ENCODE data around the gene BNC2.

The BNC2 gene

DNA sequence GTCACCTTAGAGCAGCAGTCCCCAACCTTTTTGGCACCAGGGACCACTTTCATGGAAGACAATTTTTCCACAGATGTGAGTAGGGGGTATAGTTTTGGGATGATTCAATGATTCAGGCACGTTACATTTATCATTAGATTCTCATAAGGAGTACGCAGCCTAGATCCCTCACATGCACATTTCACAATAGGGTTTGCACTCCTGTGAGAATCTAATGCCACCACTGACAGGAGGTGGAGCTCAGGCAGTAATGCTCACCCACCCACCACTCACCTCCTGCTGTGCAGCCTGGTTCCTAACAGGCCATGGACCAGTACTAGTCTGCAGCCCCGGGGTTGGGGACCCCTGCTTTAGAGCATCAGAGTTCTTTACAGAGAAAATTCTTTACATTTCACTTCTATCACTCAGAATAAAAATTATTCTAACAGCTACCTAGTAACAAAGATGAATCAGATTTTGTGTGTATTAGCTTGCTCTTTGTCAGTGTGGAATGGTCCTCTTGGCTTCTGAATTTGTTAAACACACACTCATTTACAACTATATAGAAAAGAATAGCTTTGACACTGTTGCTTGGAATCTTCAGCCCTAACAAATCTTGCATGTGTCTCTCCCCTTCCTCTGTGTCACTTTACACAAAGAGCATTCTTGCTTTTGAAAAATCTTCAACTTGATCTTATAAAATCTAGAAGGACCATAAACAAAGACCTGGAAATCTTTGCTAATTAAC lies 438.6 kb downstream of the BNC2 start:
- peaks cover 20% of the 10 kb centered on the region for H3K4me1 ChIP-seq (ENCODE audit: control insufficient read depth, low read depth, low read length)
- H3K27ac ChIP-seq (ENCODE audit: low read length) = no peak overlapping the region
- H3K9me3 ChIP-seq (ENCODE audit: control insufficient read depth, low read depth, low read length) = no peaks in the 10 kb centered on the region
- no peak overlapping the region for H3K4me3 ChIP-seq (ENCODE audit: low read length)
- no peak overlapping the region for H3K9ac ChIP-seq (ENCODE audit: low read length)
- H3K27me3 ChIP-seq (ENCODE audit: control insufficient read depth, insufficient read depth, low read length) = no peaks in the 10 kb centered on the region
- H3K36me3 ChIP-seq (ENCODE audit: control insufficient read depth, low read depth, low read length) = peaks cover 4% of the 10 kb centered on the region

DNA sequence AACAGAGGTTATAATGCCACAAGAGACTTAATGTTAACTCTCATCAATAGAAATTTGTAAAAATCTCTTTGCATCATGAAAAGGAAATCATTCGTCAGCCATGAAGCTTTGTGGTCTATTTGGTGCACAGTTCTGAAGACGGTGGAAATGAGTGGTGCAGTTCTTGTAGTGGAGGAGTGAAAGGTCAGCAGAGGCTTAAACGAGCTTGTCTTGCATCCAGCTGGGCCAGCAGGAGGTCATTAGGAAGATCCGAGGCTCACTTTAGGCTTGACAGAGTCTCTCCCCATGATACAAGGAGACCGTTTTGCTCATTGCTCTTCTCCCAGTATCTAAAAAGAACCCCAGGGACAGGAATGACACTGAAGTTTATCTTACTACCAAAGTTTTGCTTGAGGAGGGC lies 440.8 kb downstream of the BNC2 start:
- no peaks in the 10 kb centered on the region for H3K9me3 ChIP-seq (ENCODE audit: control insufficient read depth, low read depth, low read length)

DNA sequence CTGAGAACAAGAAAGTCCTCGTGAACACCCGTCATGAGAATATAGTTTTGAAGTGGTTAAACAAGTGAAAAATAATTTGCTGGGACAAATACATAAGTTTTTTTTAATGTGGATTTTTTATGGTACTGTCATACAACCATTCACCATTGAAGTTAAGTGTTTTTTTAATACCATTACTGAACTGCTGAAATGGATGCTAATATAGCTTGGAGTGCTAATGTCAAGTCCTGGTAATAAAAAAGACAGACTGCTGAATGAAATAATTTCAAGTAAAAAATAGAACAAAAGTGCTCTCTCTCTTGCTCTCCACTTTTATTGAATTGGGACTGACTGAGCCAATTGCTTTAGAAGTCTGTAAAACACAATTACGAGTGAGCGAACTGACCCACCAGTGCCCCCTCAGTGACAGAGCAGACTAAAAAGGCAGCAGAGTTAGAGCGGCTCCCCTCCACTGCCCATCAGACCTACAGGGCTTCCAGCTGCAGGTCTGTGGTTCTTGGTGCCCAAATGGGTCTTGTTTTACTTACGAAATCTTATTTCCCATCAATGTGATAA lies 442.5 kb downstream of the BNC2 start:
- Histone ChIP-seq H3K27me3 (ENCODE audit: control insufficient read depth, insufficient read depth, low read length) (no peaks in the 10 kb centered on the region), H3K9ac (ENCODE audit: low read length) (no peak overlapping the region), H3K4me1 (ENCODE audit: control insufficient read depth, low read depth, low read length) (peaks cover 16% of the 10 kb centered on the region), H3K36me3 (ENCODE audit: control insufficient read depth, low read depth, low read length) (no peaks in the 10 kb centered on the region), H3K27ac (ENCODE audit: low read length) (no peak overlapping the region), H3K9me3 (ENCODE audit: control insufficient read depth, low read depth, low read length) (no peaks in the 10 kb centered on the region), H3K4me3 (ENCODE audit: low read length) (no peak overlapping the region)

More for the DNA sequence above, 440.8 kb downstream of the BNC2 start:
- peaks cover 20% of the 10 kb centered on the region for H3K4me1 ChIP-seq (ENCODE audit: control insufficient read depth, low read depth, low read length)
- no peak overlapping the region for H3K27ac ChIP-seq (ENCODE audit: low read length)
- H3K27me3 ChIP-seq (ENCODE audit: control insufficient read depth, insufficient read depth, low read length) = no peaks in the 10 kb centered on the region
- no peak overlapping the region for H3K9ac ChIP-seq (ENCODE audit: low read length)
- H3K4me3 ChIP-seq (ENCODE audit: low read length) = no peak overlapping the region
- H3K36me3 ChIP-seq (ENCODE audit: control insufficient read depth, low read depth, low read length) = no peaks in the 10 kb centered on the region

GRCh38 chr9:16426716-16427115 lies 443.8 kb downstream of the BNC2 start:
- H3K4me1 ChIP-seq (ENCODE audit: control insufficient read depth, low read depth, low read length) = peaks cover 12% of the 10 kb centered on the region
- no peaks in the 10 kb centered on the region for H3K27me3 ChIP-seq (ENCODE audit: control insufficient read depth, insufficient read depth, low read length)
- H3K9ac ChIP-seq (ENCODE audit: low read length) = no peak overlapping the region

GRCh38 chr9:16425562-16426231 lies 444.8 kb downstream of the BNC2 start:
- Histone ChIP-seq H3K36me3 (ENCODE audit: control insufficient read depth, low read depth, low read length) (no peaks in the 10 kb centered on the region), H3K4me1 (ENCODE audit: control insufficient read depth, low read depth, low read length) (peaks cover 22% of the 10 kb centered on the region), H3K9ac (ENCODE audit: low read length) (no peak overlapping the region), H3K27ac (ENCODE audit: low read length) (no peak overlapping the region), H3K4me3 (ENCODE audit: low read length) (no peak overlapping the region), H3K9me3 (ENCODE audit: control insufficient read depth, low read depth, low read length) (no peaks in the 10 kb centered on the region), H3K27me3 (ENCODE audit: control insufficient read depth, insufficient read depth, low read length) (no peaks in the 10 kb centered on the region)

More at GRCh38 chr9:16426716-16427115, 443.8 kb downstream of the BNC2 start:
- Histone ChIP-seq H3K9me3 (ENCODE audit: control insufficient read depth, low read depth, low read length) (no peaks in the 10 kb centered on the region), H3K36me3 (ENCODE audit: control insufficient read depth, low read depth, low read length) (no peaks in the 10 kb centered on the region), H3K4me3 (ENCODE audit: low read length) (no peak overlapping the region), H3K27ac (ENCODE audit: low read length) (no peak overlapping the region)

- Histone ChIP-seq H3K9me3 (ENCODE audit: control insufficient read depth, low read depth, low read length) (no peaks in the 10 kb centered on the region), H3K4me1 (ENCODE audit: control insufficient read depth, low read depth, low read length) (peaks cover 15% of the 10 kb centered on the region), H3K9ac (ENCODE audit: low read length) (no peak overlapping the region), H3K36me3 (ENCODE audit: control insufficient read depth, low read depth, low read length) (peaks cover 4% of the 10 kb centered on the region), H3K27me3 (ENCODE audit: control insufficient read depth, insufficient read depth, low read length) (no peaks in the 10 kb centered on the region), H3K4me3 (ENCODE audit: low read length) (no peak overlapping the region), H3K27ac (ENCODE audit: low read length) (no peak overlapping the region)
Measured at GRCh38 chr9:16422114-16422513, 448.4 kb downstream of the BNC2 start.

DNA sequence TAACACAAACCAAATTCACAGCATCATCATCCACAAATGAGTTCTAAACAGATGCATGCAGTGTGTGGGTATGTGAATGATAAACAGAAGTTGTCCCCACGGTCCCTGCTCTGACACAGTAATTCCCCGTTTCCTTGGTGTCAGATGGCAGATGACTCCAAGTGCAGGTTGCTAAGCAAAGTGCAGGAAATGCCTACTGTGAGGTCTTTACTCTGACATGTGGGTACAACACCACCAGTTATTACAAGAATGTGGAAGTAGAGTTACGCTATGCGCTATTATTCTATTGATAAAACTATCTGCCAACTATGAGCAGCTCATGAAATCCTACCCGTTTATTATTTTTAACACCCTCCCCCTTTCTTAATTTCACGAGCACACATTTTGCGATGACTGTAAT lies 448.9 kb downstream of the BNC2 start:
- no peak overlapping the region for H3K4me3 ChIP-seq (ENCODE audit: low read length)
- H3K4me1 ChIP-seq (ENCODE audit: control insufficient read depth, low read depth, low read length) = peaks cover 15% of the 10 kb centered on the region
- no peak overlapping the region for H3K9ac ChIP-seq (ENCODE audit: low read length)
- peaks cover 4% of the 10 kb centered on the region for H3K36me3 ChIP-seq (ENCODE audit: control insufficient read depth, low read depth, low read length)
- H3K9me3 ChIP-seq (ENCODE audit: control insufficient read depth, low read depth, low read length) = no peaks in the 10 kb centered on the region
- no peak overlapping the region for H3K27ac ChIP-seq (ENCODE audit: low read length)
- no peaks in the 10 kb centered on the region for H3K27me3 ChIP-seq (ENCODE audit: control insufficient read depth, insufficient read depth, low read length)

DNA sequence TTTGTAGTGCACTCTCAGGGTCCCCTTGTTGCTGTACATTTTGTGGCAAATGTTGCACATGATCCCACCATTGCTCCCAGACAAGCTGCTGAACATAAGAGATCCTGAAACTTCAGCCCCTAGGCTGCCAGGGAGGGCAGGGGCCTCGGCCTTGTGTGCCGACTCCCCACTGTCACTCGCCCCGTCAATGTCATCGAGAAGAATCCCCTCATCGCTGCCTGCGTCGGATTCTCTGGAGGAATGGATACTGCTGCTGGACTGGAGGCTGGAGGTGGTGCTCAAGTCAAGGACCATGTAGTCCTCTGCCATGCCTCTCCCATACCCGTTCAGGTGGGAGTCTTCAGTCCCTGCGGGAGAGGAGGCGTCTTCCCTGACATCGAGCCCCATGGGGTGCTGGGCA lies 451.3 kb downstream of the BNC2 start:
- H3K9ac ChIP-seq (ENCODE audit: low read length) = no peak overlapping the region
- peaks cover 19% of the 10 kb centered on the region for H3K4me1 ChIP-seq (ENCODE audit: control insufficient read depth, low read depth, low read length)
- no peak overlapping the region for H3K4me3 ChIP-seq (ENCODE audit: low read length)
- no peaks in the 10 kb centered on the region for H3K9me3 ChIP-seq (ENCODE audit: control insufficient read depth, low read depth, low read length)
- H3K27me3 ChIP-seq (ENCODE audit: control insufficient read depth, insufficient read depth, low read length) = no peaks in the 10 kb centered on the region
- no peak overlapping the region for H3K27ac ChIP-seq (ENCODE audit: low read length)
- peaks cover 4% of the 10 kb centered on the region for H3K36me3 ChIP-seq (ENCODE audit: control insufficient read depth, low read depth, low read length)

GRCh38 chr9:16418721-16419120 lies 451.7 kb downstream of the BNC2 start:
- Histone ChIP-seq H3K27ac (ENCODE audit: low read length) (no peak overlapping the region), H3K27me3 (ENCODE audit: control insufficient read depth, insufficient read depth, low read length) (no peaks in the 10 kb centered on the region), H3K4me3 (ENCODE audit: low read length) (no peak overlapping the region), H3K9ac (ENCODE audit: low read length) (no peak overlapping the region), H3K36me3 (ENCODE audit: control insufficient read depth, low read depth, low read length) (peaks cover 4% of the 10 kb centered on the region), H3K9me3 (ENCODE audit: control insufficient read depth, low read depth, low read length) (no peaks in the 10 kb centered on the region), H3K4me1 (ENCODE audit: control insufficient read depth, low read depth, low read length) (peaks cover 19% of the 10 kb centered on the region)

DNA sequence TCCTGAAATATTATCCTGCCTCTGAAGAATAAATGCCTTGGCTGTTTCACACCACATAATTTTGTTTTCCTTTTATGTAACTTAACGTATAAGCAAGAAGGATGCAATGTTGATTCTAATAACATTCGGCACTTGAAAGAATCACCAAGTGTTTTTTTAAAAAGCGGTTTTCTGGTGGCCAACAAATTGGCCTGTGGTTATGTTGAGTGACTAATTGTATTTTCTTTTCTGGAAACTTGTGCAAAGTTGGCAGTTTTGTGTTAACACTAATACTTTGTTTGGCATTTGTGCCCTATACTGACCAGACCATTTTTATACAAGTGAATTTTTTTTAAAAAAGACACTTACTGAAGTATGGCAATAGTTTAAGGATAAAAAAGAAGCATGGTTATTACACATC lies 452.7 kb downstream of the BNC2 start:
- Histone ChIP-seq H3K27ac (ENCODE audit: low read length) (no peak overlapping the region), H3K36me3 (ENCODE audit: control insufficient read depth, low read depth, low read length) (peaks cover 4% of the 10 kb centered on the region), H3K27me3 (ENCODE audit: control insufficient read depth, insufficient read depth, low read length) (no peaks in the 10 kb centered on the region), H3K9me3 (ENCODE audit: control insufficient read depth, low read depth, low read length) (no peaks in the 10 kb centered on the region), H3K4me3 (ENCODE audit: low read length) (no peak overlapping the region), H3K4me1 (ENCODE audit: control insufficient read depth, low read depth, low read length) (peaks cover 19% of the 10 kb centered on the region), H3K9ac (ENCODE audit: low read length) (no peak overlapping the region)

DNA sequence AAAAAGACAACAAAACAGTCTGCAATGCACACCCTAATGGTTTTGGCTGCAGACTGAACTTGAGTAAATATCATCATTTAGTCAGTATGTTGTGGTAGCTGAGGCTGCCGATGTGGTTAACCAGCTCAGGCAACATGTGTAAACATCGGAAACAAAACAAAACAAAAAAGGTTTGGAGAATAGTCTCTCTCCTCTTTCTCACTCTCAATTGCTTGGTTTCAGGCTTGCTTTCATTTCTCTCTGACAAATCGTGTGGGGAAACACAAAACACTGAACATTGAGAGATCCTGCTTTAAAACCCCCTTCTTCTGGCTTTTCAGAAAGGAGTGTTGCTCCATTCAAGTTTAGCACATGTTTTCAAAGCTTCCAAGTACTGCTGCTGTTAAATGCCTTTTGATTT lies 453.3 kb downstream of the BNC2 start:
- H3K9me3 ChIP-seq (ENCODE audit: control insufficient read depth, low read depth, low read length) = no peaks in the 10 kb centered on the region
- no peak overlapping the region for H3K9ac ChIP-seq (ENCODE audit: low read length)
- H3K36me3 ChIP-seq (ENCODE audit: control insufficient read depth, low read depth, low read length) = peaks cover 4% of the 10 kb centered on the region
- peaks cover 19% of the 10 kb centered on the region for H3K4me1 ChIP-seq (ENCODE audit: control insufficient read depth, low read depth, low read length)
- H3K4me3 ChIP-seq (ENCODE audit: low read length) = no peak overlapping the region
- H3K27ac ChIP-seq (ENCODE audit: low read length) = no peak overlapping the region
- H3K27me3 ChIP-seq (ENCODE audit: control insufficient read depth, insufficient read depth, low read length) = no peaks in the 10 kb centered on the region

- no peak overlapping the region for H3K9ac ChIP-seq (ENCODE audit: low read length)
- no peak overlapping the region for H3K27ac ChIP-seq (ENCODE audit: low read length)
- H3K9me3 ChIP-seq (ENCODE audit: control insufficient read depth, low read depth, low read length) = no peaks in the 10 kb centered on the region
- H3K4me3 ChIP-seq (ENCODE audit: low read length) = no peak overlapping the region
- H3K27me3 ChIP-seq (ENCODE audit: control insufficient read depth, insufficient read depth, low read length) = no peaks in the 10 kb centered on the region
- peaks cover 4% of the 10 kb centered on the region for H3K4me1 ChIP-seq (ENCODE audit: control insufficient read depth, low read depth, low read length)
- peaks cover 4% of the 10 kb centered on the region for H3K36me3 ChIP-seq (ENCODE audit: control insufficient read depth, low read depth, low read length)
Measured at GRCh38 chr9:16414451-16414850, 456.0 kb downstream of the BNC2 start.
